Measurements from ENCODE around the gene DNER.

Gene DNER

GRCh38 chr2:229431327-229431954 is 282.9 kb downstream of the DNER start:
- TF ChIP-seq CTCF (IDR thresholded peaks at IDR 0.05; ENCODE audit: borderline replicate concordance, insufficient read depth, low read depth, low read length), result 0 out of 2 replicates have a peak, but pooled peaks have one; percentile 12
- no peak overlapping the region for H3K4me3 ChIP-seq (ENCODE audit: low read depth, low read length)

GRCh38 chr2:229429589-229429988 is 284.8 kb downstream of the DNER start:
- no peak overlapping the region for H3K4me3 ChIP-seq (ENCODE audit: low read depth, low read length)
- TF ChIP-seq CTCF (IDR thresholded peaks at IDR 0.05; ENCODE audit: borderline replicate concordance, insufficient read depth, low read depth, low read length), result no peak

GRCh38 chr2:229426464-229426863 is 287.9 kb downstream of the DNER start:
- no peak for TF ChIP-seq CTCF (IDR thresholded peaks at IDR 0.05; ENCODE audit: borderline replicate concordance, insufficient read depth, low read depth, low read length)
- H3K4me3 ChIP-seq (ENCODE audit: low read depth, low read length), result no peak overlapping the region

GRCh38 chr2:229425598-229425997 is 288.8 kb downstream of the DNER start:
- no peak overlapping the region for H3K4me3 ChIP-seq (ENCODE audit: low read depth, low read length)
- no peak for TF ChIP-seq CTCF (IDR thresholded peaks at IDR 0.05; ENCODE audit: borderline replicate concordance, insufficient read depth, low read depth, low read length)

- TF ChIP-seq CTCF (IDR thresholded peaks at IDR 0.05; ENCODE audit: borderline replicate concordance, insufficient read depth, low read depth, low read length), result no peak
- no peak overlapping the region for H3K4me3 ChIP-seq (ENCODE audit: low read depth, low read length)
Observed at GRCh38 chr2:229422063-229422462, 292.3 kb downstream of the DNER start.

- no peak for TF ChIP-seq CTCF (IDR thresholded peaks at IDR 0.05; ENCODE audit: borderline replicate concordance, insufficient read depth, low read depth, low read length)
- H3K4me3 ChIP-seq (ENCODE audit: low read depth, low read length), result no peak overlapping the region
Observed at GRCh38 chr2:229419158-229419557, 295.2 kb downstream of the DNER start.

- H3K4me3 ChIP-seq (ENCODE audit: low read depth, low read length), result no peak overlapping the region
- no peak for TF ChIP-seq CTCF (IDR thresholded peaks at IDR 0.05; ENCODE audit: borderline replicate concordance, insufficient read depth, low read depth, low read length)
Observed at GRCh38 chr2:229417916-229418315, 296.4 kb downstream of the DNER start.
